Fibroblast of lung (primary cell): ENCODE results near the gene SLC6A17.

Experiments
- EZH2 ChIP-seq: IDR thresholded peaks from 2 replicates; pipeline ENCODE4 v1.5.1; 2012; ENCODE audit warnings: low read length, control low read depth, mild to moderate bottlenecking; ENCODE audit errors: missing control alignments
- TF ChIP-seq, protein P1 (sequence below), 2 donors: IDR thresholded peaks in 1 of 2; conservative IDR thresholded peaks in 1 of 2; 1 replicate in 1 of 2; 2 replicates in 1 of 2; pipeline ENCODE4 v1.5.1; 2011 to 2012; ENCODE audit warnings: low read length in 2 of 2, control low read depth in 1 of 2, inconsistent platforms in 1 of 2, low read depth in 1 of 2, mild to moderate bottlenecking in 1 of 2

DNA sequence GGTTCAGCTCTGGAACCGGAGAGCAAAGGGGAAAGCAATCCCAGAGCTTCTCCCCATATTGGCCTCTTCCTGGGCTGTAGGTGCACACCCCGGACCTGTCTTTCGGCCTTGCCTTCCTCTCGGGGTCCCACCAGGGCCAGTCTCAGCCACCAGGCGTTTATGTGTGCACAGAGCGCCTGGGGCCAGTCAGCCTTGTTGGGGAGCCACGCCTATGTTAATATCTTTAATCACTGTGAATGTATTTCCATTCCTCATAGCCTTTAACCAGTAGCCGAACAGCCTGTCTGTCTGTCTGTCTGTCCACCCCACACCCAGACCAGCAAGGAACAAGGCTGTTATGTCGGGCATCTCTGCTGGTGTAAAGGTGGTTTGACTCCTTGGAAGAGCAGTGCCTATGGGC, 78.6 kb downstream of the SLC6A17 start:
- TF ChIP-seq, protein P1, sequence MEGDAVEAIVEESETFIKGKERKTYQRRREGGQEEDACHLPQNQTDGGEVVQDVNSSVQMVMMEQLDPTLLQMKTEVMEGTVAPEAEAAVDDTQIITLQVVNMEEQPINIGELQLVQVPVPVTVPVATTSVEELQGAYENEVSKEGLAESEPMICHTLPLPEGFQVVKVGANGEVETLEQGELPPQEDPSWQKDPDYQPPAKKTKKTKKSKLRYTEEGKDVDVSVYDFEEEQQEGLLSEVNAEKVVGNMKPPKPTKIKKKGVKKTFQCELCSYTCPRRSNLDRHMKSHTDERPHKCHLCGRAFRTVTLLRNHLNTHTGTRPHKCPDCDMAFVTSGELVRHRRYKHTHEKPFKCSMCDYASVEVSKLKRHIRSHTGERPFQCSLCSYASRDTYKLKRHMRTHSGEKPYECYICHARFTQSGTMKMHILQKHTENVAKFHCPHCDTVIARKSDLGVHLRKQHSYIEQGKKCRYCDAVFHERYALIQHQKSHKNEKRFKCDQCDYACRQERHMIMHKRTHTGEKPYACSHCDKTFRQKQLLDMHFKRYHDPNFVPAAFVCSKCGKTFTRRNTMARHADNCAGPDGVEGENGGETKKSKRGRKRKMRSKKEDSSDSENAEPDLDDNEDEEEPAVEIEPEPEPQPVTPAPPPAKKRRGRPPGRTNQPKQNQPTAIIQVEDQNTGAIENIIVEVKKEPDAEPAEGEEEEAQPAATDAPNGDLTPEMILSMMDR (conservative IDR thresholded peaks at IDR 0.05 in 1 of 2, IDR thresholded peaks at IDR 0.05 in 1 of 2; ENCODE audit: low read depth in 1 of 2, low read length in 2 of 2) = no peak
- no peak for TF ChIP-seq EZH2
